CD1c-positive myeloid dendritic cell (primary cell): ENCODE data around the gene IL1RN.
"Not testable (repeated sequence)": the region's sequence is repeated elsewhere in the genome, so short reads cannot be mapped to it uniquely, and the experiment has no call there.

Source experiments
- DNase-seq: peaks from one replicate; pipeline ENCODE4 v3.0.0-alpha.2; 2016; ENCODE audit errors: extremely low spot score

Gene IL1RN

GRCh38 chr2:113126845-113127645 is at the start of gene IL1RN:
TSS of gene IL1RN (plus strand) at chr2:113127598. CDS start at chr2:113127625, 27 bp downstream.
- peak; percentile 89 for DNase-seq

- DNase-seq = no peak
Observed at GRCh38 chr2:113077921-113078320, 49.5 kb upstream of the IL1RN start.

GRCh38 chr2:113078350-113078839 is 49.0 kb upstream of the IL1RN start:
- DNase-seq = no peak

GRCh38 chr2:113079131-113079530 is 48.3 kb upstream of the IL1RN start:
- no peak for DNase-seq

GRCh38 chr2:113080134-113080533 is 47.3 kb upstream of the IL1RN start:
- DNase-seq = peak; percentile 79

- DNase-seq = peak; percentile 48
Observed at GRCh38 chr2:113081488-113082210, 45.7 kb upstream of the IL1RN start.

- DNase-seq = peak; percentile 95
Observed at GRCh38 chr2:113083296-113083695, 44.1 kb upstream of the IL1RN start.

GRCh38 chr2:113084249-113085000 is 43.0 kb upstream of the IL1RN start:
- peak; percentile 70 for DNase-seq

- no peak for DNase-seq
Observed at GRCh38 chr2:113085542-113085941, 41.9 kb upstream of the IL1RN start.

- DNase-seq = peak; percentile 62
Observed at GRCh38 chr2:113088213-113088992, 39.0 kb upstream of the IL1RN start.

- DNase-seq = peak; percentile 84
Observed at GRCh38 chr2:113089916-113090315, 37.5 kb upstream of the IL1RN start.

- no peak for DNase-seq
Observed at GRCh38 chr2:113091231-113091896, 36.0 kb upstream of the IL1RN start.

GRCh38 chr2:113092864-113093612 is 34.4 kb upstream of the IL1RN start:
- DNase-seq = no peak

GRCh38 chr2:113093613-113093977 is 33.8 kb upstream of the IL1RN start:
- DNase-seq = no peak

GRCh38 chr2:113096306-113096705 is 31.1 kb upstream of the IL1RN start:
- not testable (repeated sequence) for DNase-seq

- DNase-seq = peak; percentile 81
Observed at GRCh38 chr2:113096842-113097618, 30.4 kb upstream of the IL1RN start.

GRCh38 chr2:113098041-113098440 is 29.4 kb upstream of the IL1RN start:
- peak; percentile 58 for DNase-seq

GRCh38 chr2:113098532-113098931 is 28.9 kb upstream of the IL1RN start:
- DNase-seq = no peak

GRCh38 chr2:113102133-113102532 is 25.3 kb upstream of the IL1RN start:
- DNase-seq = no peak
